Subcutaneous preadipocyte (primary cell): ENCODE measurements around the gene WDR59. TPM values are rescaled to one million over a fixed set of nuclear protein-coding genes. Genes with fewer than 3 reads are reported as not detected.

Source experiments
- total RNA-seq: library from RNA; depleted of rRNA; stranded (reverse); fragments of >200 nt; gene quantifications from 2 replicates; pipeline ENCODE4 v1.2.3, GENCODE V29; 2012

Gene WDR59
- total RNA-seq: 16.5 and 19.0 TPM in 2 replicates

GRCh38 chr16:74984529-74985296 is at the start of gene WDR59:
WDR59 (minus strand) TSS chr16:74985123; CDS start chr16:74985017, 106 bp downstream.

GRCh38 chr16:74998481-74999218 is 13.7 kb upstream of the WDR59 start, which contains the start of gene ZNRF1:
ZNRF1 (plus strand) TSS chr16:74999024; CDS start chr16:74999672, 648 bp downstream.

Other genes starting within 250 kb of the WDR59 start
- gene FA2H, start 210.3 kb downstream of the WDR59 start, total RNA-seq: not detected in 2 replicates
- 15.4 and 19.2 TPM in 2 replicates for gene ZNRF1, start 13.9 kb upstream of the WDR59 start, total RNA-seq
- 0.39 and 1.1 TPM in 2 replicates for gene LDHD, start 131.7 kb upstream of the WDR59 start, total RNA-seq
- gene ZFP1, start 163.4 kb upstream of the WDR59 start, total RNA-seq: 10.3 and 12.1 TPM in 2 replicates
- gene CTRB2, start 222.0 kb upstream of the WDR59 start, total RNA-seq: not detected in 2 replicates
- gene CTRB1, start 233.9 kb upstream of the WDR59 start, total RNA-seq: not detected in 2 replicates